NCI-H82 treated with DMSO at 0.1 percent for 48 hours (cell line): ENCODE data around the gene SLC22A9.
"Not testable (repeated sequence)": the region's sequence is repeated elsewhere in the genome, so short reads cannot be mapped to it uniquely, and the experiment has no call there.

Source experiments
- DNase-seq: peaks from one replicate; lab custom pipeline; 2025; ENCODE audit not compliant: unreplicated experiment; lab: John Stamatoyannopoulos, UW

Gene SLC22A9

DNA sequence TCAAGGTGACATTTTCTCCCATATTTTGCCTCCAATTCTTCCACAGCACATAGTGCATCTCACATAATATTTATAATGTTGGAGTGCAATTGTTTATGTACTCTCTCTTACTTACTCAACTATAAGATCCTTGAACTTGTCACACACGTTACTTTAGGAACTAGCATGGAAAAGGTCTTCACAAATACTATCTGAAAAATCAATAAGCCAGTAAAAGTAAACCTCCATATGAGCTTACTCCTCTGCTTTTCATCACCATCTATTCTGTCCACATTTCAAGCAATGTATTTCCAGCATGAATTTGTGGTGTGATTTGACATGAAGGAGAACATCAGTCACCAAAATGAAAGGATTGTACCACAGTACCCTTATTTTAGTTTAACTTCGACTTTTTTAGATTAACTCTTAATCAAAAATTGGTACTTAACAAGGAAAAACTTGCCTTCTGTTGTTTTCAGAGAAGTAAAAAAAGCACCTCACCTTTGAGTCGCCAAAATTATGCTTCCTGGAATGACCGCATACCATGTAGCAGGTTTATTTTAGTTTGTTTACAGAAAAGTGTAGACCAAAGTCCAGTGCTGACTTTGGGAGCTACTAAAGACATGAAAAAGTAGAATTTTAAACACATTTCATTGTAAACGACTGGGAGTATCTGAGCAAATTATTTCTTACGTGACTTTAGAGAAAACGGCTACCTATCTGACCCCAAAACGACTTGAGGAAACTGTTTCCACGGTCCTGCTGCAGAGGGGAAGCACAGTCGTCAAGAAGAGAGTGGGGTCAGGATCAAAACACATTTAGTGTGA is at the start of gene SLC22A9:
TSS of gene SLC22A9 (plus strand) at position 621 of the 806 bp plus-strand sequence. CDS start 272 bp downstream, outside the sequence.
- DNase-seq: no peak

GRCh38 chr11:63321723-63322122 is 47.9 kb upstream of the SLC22A9 start:
- DNase-seq: no peak

GRCh38 chr11:63335089-63335488 is 34.5 kb upstream of the SLC22A9 start:
- not testable (repeated sequence) for DNase-seq

- no peak for DNase-seq
Observed at GRCh38 chr11:63337070-63337469, 32.5 kb upstream of the SLC22A9 start.

GRCh38 chr11:63343130-63343529 is 26.5 kb upstream of the SLC22A9 start:
- DNase-seq: no peak

GRCh38 chr11:63352144-63352543 is 17.4 kb upstream of the SLC22A9 start:
- DNase-seq: no peak

DNA sequence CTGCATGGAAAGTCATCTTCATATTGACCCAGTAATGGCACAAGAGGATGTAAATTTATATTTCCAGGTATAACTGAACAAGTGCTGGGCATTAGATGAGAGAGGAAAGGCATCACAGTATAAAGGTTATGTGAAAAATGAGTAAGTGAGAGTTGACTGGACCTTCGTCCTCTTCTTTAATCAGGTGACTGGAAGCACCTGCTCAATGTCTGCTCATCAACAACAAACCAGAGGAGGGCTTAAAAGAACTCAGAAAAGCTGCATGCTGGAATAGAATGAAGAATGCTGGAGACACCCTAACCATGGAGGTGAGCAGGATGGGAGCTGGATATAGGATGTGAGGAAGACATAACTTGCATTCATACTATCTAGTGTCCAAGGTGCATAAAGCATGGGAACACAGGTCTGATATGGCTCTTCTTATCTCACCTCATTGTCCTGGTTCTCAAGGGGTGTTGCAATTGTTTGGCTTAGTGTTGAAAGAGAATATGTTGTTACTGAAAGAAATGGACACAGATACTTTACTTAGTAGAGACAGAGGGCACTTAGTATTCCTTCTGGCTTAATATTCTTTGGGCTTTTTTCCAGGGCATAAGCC is 7.3 kb upstream of the SLC22A9 start:
- no peak for DNase-seq

DNA sequence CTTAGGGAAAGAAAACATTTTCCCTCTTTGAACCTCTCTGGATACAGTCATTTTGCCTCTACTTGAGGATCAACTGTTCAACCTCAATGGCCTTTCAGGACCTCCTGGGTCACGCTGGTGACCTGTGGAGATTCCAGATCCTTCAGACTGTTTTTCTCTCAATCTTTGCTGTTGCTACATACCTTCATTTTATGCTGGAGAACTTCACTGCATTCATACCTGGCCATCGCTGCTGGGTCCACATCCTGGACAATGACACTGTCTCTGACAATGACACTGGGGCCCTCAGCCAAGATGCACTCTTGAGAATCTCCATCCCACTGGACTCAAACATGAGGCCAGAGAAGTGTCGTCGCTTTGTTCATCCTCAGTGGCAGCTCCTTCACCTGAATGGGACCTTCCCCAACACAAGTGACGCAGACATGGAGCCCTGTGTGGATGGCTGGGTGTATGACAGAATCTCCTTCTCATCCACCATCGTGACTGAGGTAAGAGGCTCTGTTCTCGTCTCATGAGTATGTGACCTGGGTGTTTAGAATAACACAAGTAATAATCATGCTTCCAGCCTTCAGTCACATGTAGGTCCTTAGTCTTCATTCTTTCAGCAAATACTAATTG is 495 bp downstream of the SLC22A9 start:
- no peak for DNase-seq

- DNase-seq: no peak
Observed at GRCh38 chr11:63371396-63371795, 1.8 kb downstream of the SLC22A9 start.

DNA sequence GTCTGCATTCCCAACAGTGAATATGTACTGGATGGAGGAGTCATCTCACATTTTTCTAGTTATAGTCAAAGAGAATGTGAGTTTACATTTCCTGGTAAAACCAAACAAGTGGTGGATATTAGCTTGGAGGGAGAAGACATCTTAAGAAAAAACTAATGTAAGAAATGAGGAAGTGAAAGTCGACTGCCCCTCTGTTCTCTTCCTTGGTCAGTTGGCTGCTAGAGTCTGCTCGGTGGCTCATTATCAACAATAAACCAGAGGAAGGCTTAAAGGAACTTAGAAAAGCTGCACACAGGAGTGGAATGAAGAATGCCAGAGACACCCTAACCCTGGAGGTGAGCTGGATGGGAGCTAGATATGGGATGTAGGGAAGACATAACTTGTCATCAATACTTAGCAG is 5.8 kb downstream of the SLC22A9 start:
- DNase-seq: no peak

- no peak for DNase-seq
Observed at GRCh38 chr11:63380130-63380529, 10.5 kb downstream of the SLC22A9 start.

DNA sequence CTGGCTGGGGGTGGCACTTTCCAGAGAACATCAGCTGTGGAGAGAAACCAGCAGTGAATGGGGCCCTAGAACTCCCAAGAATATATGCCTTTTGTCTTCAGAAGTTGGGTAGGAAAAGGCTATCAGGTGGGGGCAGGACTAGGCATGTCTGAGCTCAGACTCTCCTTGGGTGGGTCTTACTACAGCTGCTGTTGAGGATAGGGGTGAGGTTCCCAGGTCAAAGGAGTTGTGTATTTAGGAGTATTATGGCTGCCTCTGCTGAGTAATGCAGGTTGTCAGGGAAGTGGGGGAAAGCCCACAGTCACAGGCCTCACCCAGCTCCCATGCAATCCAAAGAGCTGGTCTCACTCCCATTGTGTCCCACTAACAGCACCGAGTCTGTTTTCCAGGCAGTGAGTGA is 26.1 kb downstream of the SLC22A9 start:
- no peak for DNase-seq

GRCh38 chr11:63404161-63404935 is 34.8 kb downstream of the SLC22A9 start:
- no peak for DNase-seq

- no peak for DNase-seq
Observed at GRCh38 chr11:63405114-63405513, 35.5 kb downstream of the SLC22A9 start.

- no peak for DNase-seq
Observed at GRCh38 chr11:63406458-63406857, 36.9 kb downstream of the SLC22A9 start.

GRCh38 chr11:63417174-63417852 is 47.7 kb downstream of the SLC22A9 start:
- DNase-seq: no peak

DNA sequence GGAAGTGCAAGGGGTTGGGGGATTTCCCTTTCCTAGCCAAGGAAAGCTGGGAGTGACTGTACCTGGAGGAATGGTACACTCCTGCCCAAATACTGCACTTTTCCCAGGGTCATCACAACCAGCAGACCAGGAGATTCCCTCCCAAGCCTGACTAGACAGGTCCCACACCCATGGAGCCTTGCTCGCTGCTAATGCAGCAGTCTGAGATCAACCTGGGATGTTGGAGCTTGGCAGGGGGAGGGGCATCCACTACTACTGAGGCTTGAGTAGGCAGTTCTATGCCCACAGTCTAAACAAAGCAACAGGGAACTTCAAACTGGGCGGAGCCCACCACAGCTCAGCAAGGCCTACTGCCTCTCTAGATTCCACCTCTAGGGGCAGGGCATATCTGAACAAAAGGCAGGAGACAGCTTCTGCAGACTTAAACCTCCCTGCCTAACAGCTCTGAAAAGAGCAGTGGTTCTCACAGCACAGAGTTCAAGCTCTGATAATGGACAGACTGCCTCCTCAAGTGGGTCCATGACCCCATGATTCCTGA is 58.5 kb downstream of the SLC22A9 start:
- DNase-seq: no peak

- DNase-seq: not testable (repeated sequence)
Observed at GRCh38 chr11:63430731-63431130, 61.1 kb downstream of the SLC22A9 start.

DNA sequence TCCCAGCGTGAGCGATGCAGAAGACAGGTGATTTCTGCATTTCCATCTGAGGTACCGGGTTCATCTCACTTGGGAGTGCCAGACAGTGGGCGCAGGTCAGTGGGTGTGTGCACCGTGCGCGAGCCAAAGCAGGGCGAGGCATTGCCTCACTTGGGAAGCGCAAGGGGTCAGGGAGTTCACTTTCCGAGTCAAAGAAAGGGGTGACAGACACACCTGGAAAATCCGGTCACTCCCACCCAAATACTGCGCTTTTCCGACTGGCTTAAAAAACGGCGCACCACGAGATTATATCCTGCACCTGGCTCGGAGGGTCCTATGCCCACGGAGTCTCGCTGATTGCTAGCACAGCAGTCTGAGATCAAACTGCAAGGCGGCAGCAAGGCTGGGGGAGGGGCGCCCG is 65.8 kb downstream of the SLC22A9 start:
- DNase-seq: not testable (repeated sequence)

- not testable (repeated sequence) for DNase-seq
Observed at GRCh38 chr11:63435831-63436230, 66.2 kb downstream of the SLC22A9 start.
